ENCODE data around the gene HADH.

Gene HADH

GRCh38 chr4:107993969-107994368, 4.3 kb downstream of the HADH start:
- no peak for TF ChIP-seq ZNF473 (tag by site-specific recombination; IDR thresholded peaks at IDR 0.05)
- TF ChIP-seq AEBP2 (tag by site-specific recombination; IDR thresholded peaks at IDR 0.05; ENCODE audit: borderline replicate concordance), result no peak
- TF ChIP-seq ZBTB8A (tag by site-specific recombination; IDR thresholded peaks at IDR 0.05), result no peak
- TF ChIP-seq SP3 (tag by site-specific recombination; IDR thresholded peaks at IDR 0.05), result no peak
- TF ChIP-seq BCL11A (tag by site-specific recombination; IDR thresholded peaks at IDR 0.05; ENCODE audit: low read depth), result no peak
- POLR2A ChIA-PET, result no interaction called here
- H3K27ac ChIP-seq (ENCODE audit: extremely low read depth, low read depth, low read length), result no peak overlapping the region
- no peaks in the 10 kb centered on the region for H3K9me3 ChIP-seq (ENCODE audit: control insufficient read depth, insufficient read depth, low read depth, low read length)
- H3K4me3 ChIP-seq (ENCODE audit: low read depth, low read length), result no peak overlapping the region
- H3K36me3 ChIP-seq (ENCODE audit: control insufficient read depth in 2 of 2, insufficient read depth in 1 of 2, low read length in 2 of 2), result peaks cover 0 to 13% of the 10 kb centered on the region in 2 experiments; a peak in 1 of 3 replicates
- CTCF ChIA-PET, result interaction anchor here (0.7 to 1.6 kb wide), 2 partner anchors 25 to 53 kb away, joined by 3 to 5 read pairs; no protein-coding TSS in a partner anchor
- peaks cover 7% of the 10 kb centered on the region; the same call in 1 of the 2 replicates for H3K4me1 ChIP-seq (ENCODE audit: control insufficient read depth, insufficient read depth, low read length)

GRCh38 chr4:107994894-107995293, 5.2 kb downstream of the HADH start:
- Histone ChIP-seq H3K4me3 (ENCODE audit: low read depth, low read length) (no peak overlapping the region), H3K36me3 (ENCODE audit: control insufficient read depth in 2 of 2, insufficient read depth in 1 of 2, low read length in 2 of 2) (peaks cover 0 to 16% of the 10 kb centered on the region in 2 experiments; a peak in 1 of 3 replicates), H3K9me3 (ENCODE audit: control insufficient read depth, insufficient read depth, low read depth, low read length) (no peaks in the 10 kb centered on the region), H3K27ac (ENCODE audit: extremely low read depth, low read depth, low read length) (no peak overlapping the region), H3K4me1 (ENCODE audit: control insufficient read depth, insufficient read depth, low read length) (peaks cover 7% of the 10 kb centered on the region; the same call in 1 of the 2 replicates)
- ChIA-PET POLR2A (no interaction called here), CTCF (no interaction called here)
- TF ChIP-seq ZNF768 (tag by site-specific recombination; IDR thresholded peaks at IDR 0.05), result no peak
- TF ChIP-seq ZBTB49 (tag by site-specific recombination; IDR thresholded peaks at IDR 0.05; ENCODE audit: low read depth), result no peak
- TF ChIP-seq ZNF404 (tag by site-specific recombination; IDR thresholded peaks at IDR 0.05), result no peak
- TF ChIP-seq BCL6B (tag by site-specific recombination; IDR thresholded peaks at IDR 0.05), result no peak
- no peak for TF ChIP-seq ZNF19 (tag by site-specific recombination; IDR thresholded peaks at IDR 0.05; ENCODE audit: low read depth)
- TF ChIP-seq ZNF157 (tag by site-specific recombination; IDR thresholded peaks at IDR 0.05), result no peak
- TF ChIP-seq PRDM2 (tag by site-specific recombination; IDR thresholded peaks at IDR 0.05; ENCODE audit: borderline replicate concordance), result no peak
- no peak for TF ChIP-seq CTCF (tag by site-specific recombination; IDR thresholded peaks at IDR 0.05)
- no peak for TF ChIP-seq ZNF645 (tag by site-specific recombination; IDR thresholded peaks at IDR 0.05)
